Breast epithelium (tissue), 3 donors: ENCODE measurements around the gene ARHGAP10.

Experiments used
- CTCF ChIP-seq, 3 donors: fragments of 450-650 bp; IDR thresholded peaks; one replicate each; pipeline ENCODE4 v1.5.1; 2016 to 2017; ENCODE audit warnings: antibody characterized with exemption in 3 of 3, mild to moderate bottlenecking in 3 of 3, moderate library complexity in 3 of 3
- POLR2A ChIP-seq: fragments of 450-650 bp; IDR thresholded peaks from one replicate; pipeline ENCODE4 v1.6.1; 2016; ENCODE audit warnings: antibody characterized with exemption, mild to moderate bottlenecking, moderate library complexity

DNA sequence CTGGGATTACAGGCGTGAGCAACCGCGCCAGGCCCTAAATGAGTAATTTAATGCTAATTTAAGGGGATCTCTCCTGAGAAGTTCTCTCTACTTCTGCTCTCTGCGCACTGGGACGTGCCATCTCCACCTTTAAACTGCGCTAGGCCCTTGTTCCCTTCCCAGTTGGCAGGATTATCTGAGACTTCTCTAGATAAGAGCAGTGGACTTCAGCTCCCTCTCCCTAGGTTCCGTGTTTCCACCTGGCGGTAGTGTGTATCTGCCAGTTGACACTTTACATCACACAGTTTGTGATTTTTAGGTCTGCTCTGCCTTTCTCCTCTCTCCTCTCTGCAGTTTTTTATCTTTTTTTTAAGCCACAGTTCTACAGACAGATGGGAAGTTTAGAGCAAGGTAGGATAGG, 40.2 kb downstream of the ARHGAP10 start:
- no peak for TF ChIP-seq CTCF (IDR thresholded peaks at IDR 0.05)
- TF ChIP-seq POLR2A = no peak
